Left renal pelvis (tissue), 4 donors: ENCODE measurements around the gene NUMB. TPM values are rescaled to one million over a fixed set of nuclear protein-coding genes. Genes with fewer than 3 reads are reported as not detected.

ENCODE experiments used
- DNase-seq, 4 donors: peaks; one replicate each; pipeline ENCODE4 v3.0.0-alpha.2; 2013; ENCODE audit warnings: low read depth in 4 of 4, low spot score in 3 of 4
- polyA plus RNA-seq, 4 donors: library from polyadenylated mRNA; unstranded; fragments of 120-200 nt; gene quantifications; one replicate each; pipeline ENCODE4 v1.2.1, GENCODE V29; 2013; ENCODE audit not compliant: insufficient read length in 4 of 4

The NUMB gene
- polyA plus RNA-seq, 4 donors: 58.9 to 109 (median 89.3) TPM

- DNase-seq: no peak
Measured at GRCh38 chr14:73466861-73467260, 8.5 kb upstream of the NUMB start.

DNA sequence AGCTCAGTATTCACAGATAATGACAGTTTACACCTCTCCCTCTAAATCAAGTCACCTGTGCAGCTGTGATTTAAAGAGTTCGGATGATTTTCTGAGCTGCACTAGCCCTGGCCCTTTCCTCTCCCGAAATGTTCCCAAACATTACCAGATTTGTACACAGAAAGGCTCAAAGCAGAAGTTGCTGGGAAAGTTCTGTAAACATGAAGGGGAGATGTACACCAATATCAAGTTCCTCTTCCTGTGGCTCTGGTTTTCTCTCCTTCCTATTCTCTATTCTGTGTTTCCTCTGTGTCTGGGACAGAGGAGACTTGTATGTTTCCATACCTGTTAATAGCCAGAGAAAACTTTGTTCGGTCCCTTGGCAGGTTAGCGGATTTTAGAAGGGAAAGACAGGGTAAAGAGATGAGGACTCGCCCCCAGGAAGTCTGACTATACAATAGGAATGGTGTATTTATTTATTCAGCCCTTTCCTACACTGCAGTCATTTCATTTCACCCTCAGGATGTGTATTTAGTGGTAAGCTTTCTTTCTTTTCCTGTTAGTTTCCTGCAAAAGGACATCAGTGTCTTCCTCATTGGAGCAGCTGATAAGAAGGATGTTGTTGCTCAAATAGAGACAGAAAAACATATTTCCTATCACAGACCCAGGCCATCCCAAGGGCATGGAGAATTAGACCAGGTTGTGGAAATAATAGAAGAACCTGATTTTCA, 7.6 kb upstream of the NUMB start:
- DNase-seq: no peak

- no peak for DNase-seq
Measured at GRCh38 chr14:73463411-73463810, 5.1 kb upstream of the NUMB start.

DNA sequence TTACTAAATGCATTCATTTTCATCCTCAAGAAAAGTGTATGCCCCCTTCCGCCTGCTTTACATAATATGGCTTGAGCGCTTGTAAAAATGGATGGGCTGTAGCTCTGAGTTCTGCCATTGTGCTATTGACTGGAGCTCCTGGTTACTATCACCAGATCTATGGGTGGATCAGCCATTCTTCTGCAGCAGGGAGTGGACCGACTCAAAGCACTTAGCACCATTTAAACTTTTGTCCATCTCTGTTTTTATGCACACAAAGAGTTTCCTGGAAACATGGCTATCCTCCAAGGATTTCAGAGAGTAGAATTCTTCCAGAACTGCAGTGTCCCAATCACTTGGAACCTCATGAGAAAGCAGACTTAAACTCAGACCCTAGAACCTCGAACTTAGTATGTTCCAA, 4.5 kb upstream of the NUMB start:
- no peak for DNase-seq

DNA sequence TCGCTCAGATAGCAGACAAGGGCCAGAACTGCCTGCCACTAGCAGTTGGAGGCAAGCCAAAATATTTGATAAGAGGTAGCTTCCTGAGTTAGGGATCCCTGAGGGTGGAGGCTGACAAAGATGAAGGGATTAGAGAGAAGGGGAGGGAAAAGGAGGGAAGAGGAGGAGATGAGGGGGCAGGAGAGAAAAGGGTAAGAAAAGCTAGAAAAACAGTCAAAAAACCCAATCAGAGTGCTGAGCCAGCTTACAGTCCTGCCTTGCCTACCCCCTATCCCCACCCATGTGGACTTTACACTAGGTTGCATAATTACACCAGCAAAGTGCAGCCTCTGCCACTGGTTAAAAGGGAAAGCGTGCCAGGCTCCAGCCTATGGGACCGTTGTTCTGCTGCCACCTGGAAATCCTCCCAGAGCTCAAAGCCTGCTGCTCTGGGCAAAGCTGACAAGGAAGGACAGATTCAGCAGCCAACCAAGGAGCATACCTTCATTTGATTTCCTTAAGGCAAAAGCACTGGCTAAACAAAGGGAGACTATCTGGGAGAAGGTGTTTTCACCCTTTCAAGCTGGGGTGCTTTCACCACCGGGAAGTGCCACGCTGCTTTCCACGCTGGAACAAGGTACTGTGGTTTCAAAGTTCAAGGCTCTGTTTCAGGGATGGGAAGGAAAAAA, 3.8 kb upstream of the NUMB start:
- peak in 1 of 4 donors; percentile 39 for DNase-seq

DNA sequence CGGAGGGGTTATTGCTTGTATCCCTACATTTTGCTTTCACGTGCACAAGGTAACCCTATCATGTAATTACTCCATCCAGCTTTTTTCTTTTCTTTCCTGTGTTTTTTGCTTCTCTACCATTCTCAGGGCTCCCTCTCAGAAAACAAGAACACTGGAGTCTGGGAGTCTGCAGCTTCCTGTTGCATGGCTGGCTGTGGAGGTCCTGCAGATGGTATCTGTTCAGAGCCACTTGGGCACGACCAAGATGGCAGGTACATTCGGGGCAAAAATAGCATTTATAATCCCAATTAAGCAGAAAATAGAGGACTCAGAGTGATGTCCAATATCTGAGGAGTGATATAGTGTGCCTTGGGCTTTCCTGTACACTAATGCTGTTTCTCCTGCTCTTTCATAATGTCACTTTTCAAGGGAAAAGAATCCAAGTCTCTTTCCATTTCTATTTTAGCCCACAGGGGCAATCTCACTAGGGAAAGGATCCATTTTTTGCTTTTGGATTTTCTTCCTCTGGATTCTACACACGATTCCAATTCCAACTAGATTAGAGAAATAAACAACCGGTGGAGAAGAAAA, 3.2 kb upstream of the NUMB start:
- DNase-seq: no peak

DNA sequence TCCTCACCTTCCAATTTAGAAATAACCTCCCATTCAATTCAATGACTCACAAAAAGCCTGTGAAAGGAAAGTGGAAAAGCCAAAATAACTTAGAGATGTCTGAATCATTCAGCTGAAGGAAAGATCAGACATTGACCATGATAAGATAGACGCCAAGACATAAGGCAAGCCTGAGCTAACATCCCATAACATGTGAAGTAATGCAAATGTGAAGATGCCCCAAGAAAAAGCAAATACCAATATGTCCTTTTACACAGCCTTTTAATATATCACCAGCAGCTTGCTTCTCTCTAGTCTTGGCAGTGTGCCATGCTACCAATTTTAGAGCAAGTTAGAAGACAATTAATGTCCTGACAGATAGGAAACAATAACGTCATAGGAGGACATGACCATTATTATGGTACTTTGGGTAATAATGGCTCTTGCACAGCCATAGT, 2.4 kb upstream of the NUMB start:
- DNase-seq: peak in 2 of 4 donors; percentile 24 to 40

GRCh38 chr14:73459959-73460358, 1.6 kb upstream of the NUMB start:
- DNase-seq: no peak

DNA sequence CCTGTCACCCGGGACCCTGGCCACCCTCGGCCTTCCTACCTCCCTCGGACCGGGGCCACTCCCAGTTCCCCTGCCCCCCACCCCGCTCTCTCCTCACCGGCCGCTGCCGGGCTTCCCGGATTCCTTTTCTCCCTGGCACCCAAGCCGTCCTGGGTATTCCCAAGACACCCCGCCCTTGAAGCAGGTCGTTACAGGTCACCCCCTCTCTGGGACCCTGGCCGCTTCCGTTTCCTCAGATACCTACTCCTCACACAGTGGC, 493 bp downstream of the NUMB start:
- DNase-seq: no peak

DNA sequence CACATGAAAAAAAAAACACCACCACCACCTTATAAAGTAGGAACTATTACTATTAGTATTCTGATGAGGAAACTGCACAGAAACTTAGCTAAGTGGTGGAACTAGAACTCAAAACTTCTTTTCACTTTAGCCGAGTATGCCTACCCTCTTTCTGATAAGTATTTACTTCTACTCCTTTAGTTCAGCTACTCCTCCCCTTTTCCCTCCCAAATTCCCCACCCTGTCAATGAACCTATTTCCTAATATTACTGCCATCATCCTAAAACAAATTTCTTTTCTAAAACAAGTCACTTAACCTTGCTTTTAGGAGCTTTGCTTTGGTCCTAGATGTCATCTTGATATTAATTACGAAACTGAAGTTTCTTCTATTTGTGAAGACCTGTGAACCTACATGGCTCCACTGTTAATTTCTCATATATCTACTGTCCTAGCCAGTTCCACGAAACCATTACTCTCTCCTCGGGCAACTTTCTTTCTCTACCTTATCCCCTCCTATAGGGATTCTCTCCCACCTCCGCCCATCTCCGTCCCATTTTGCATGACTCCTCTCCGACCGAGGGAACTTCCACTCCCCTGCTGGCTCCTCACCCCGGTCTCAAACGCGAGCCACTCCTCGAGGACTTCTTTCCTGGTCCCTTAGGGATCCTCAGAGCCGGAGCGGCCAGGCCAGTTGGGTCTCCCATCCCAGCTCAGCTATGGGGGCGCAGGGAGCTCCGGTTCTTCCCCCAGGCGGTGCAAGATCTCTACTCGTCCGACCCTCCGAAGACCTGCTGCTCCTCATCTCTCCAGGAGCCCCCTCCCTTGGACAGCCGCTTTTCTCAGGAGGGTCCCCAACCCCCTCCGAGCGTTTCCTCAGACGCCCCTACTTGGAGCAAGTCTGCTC, 1.1 kb downstream of the NUMB start:
- peak in 1 of 4 donors; percentile 19 for DNase-seq

GRCh38 chr14:73455294-73455693, 3.1 kb downstream of the NUMB start:
- no peak for DNase-seq

DNA sequence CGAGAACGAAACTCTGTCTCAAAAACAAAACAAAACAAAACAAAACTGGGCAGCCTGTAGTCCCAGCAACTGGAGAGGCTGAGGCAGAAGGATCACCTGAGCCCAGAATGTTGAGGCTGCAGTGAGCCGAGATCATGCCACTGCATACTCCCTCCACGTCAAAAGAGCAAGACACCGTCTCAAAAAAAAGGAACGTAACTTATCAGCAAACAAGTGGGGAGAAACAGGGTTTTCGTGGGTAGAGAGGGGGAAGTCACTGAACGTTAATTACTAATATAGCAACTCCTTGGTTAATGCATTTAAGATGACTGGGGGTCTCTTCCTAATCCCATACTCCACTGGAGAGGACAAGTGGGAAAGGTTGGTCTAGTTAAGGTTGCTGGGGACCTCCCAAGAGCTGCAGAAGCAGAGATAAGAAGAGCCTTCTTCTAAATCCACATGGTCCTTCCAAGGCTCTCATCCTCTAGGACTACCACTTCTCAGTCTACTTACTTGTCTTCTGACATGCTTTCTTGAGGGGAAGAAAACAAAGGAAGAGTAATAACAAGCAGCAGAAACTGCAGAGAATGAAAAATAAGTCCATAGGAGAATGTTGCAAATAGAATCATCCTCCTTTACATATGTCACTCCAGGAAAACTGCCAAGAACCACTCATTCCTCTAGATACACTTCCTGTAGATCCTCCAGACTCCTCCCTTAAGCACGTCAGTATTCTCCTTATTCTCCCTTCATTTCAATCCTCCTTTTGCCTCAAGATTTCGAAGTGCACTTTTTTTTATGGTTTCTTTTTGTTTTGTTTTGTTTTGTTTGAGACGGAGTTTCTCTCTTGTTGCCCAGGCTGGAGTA, 5.8 kb downstream of the NUMB start:
- DNase-seq: no peak

GRCh38 chr14:73443758-73444157, 14.6 kb downstream of the NUMB start:
- DNase-seq: no peak

GRCh38 chr14:73441286-73441685, 17.1 kb downstream of the NUMB start:
- no peak for DNase-seq

DNA sequence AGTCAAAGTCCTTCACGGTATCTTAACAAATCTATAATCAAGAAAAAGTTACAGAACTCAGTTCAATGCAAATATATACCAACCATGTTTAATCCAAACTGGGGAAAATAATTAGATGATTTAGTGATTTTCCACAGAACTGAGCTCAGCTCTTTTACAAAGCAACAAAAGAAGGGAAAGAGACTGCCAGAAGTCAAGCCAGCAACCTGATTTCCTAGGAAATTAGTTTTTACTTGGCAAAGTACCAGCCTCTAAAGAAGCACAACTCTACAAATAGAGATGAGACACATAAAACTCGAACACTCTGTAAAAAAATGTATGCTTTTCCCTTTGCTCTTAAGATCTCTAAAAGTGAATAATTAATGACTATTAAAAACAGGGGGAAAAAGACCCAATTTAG, 19.4 kb downstream of the NUMB start:
- DNase-seq: no peak

DNA sequence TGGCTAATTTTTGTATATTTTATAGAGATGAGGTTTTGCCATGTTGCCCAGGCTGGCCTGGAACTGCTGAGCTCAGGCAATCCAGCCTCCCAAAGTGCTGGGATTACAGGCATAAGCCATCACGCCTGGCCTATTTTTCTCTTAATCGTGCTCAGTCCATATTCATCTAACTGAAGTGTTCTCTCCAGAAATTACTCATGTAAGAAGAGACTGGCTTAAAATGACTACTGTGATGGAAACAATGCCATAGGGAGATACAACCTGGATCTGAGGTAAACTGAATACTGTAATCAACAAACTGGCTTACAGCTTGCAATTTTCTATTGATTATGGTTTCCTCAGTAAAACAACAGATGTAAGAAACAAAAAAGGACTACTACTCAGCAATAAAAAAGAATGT, 21.1 kb downstream of the NUMB start:
- no peak for DNase-seq

DNA sequence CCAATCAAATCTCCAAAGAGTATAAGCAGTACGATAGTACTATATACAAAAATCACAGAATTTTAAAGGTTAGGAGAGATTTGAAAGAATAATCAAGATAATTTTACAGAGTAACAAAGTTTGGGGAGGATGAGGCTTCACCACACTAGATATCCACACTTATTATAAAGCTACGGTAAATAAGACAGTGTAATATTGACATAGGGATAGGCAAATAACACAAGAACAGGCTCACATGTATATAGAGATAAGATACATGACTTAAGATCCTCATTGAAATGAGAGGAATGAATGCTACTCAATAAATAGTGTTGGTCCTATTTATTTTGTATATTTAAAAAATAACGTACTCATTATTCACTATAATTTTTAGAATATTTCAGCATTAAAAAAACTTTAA, 26.2 kb downstream of the NUMB start:
- DNase-seq: no peak

GRCh38 chr14:73428353-73428824, 30.0 kb downstream of the NUMB start:
- no peak for DNase-seq

- no peak for DNase-seq
Measured at GRCh38 chr14:73427516-73428264, 30.7 kb downstream of the NUMB start.

GRCh38 chr14:73426877-73427276, 31.5 kb downstream of the NUMB start:
- no peak for DNase-seq
